HepG2 (cell line): ENCODE data around the gene RYR2. TPM values are rescaled to one million over a fixed set of nuclear protein-coding genes. Genes with fewer than 3 reads are reported as not detected.

Experiments used
- ATAC-seq: fragments of 200-7000 bp; cut with Tn5 transposase; 3 replicates; pipeline ENCODE4 v1.9.1; 2020; ENCODE audit warnings: mild to moderate bottlenecking, moderate library complexity
- BruUV-seq: library from RNA; stranded (reverse); fragments of 400-500 nt; replicated peaks from 2 replicates; lab custom pipeline; 2021; lab: Mats Ljungman, UMichigan
- CTCF ChIA-PET: fragments of 300-600 bp; formaldehyde crosslinking; extraction: SDS; loops from one replicate; lab custom pipeline; 2021; ENCODE audit warnings: low total read pairs, inconsistent platforms, low intra/inter-chr PET ratio; lab: Yijun Ruan, JAX
- POLR2A ChIA-PET: fragments of 350-600 bp; sonication (Branson Sonifier 250); formaldehyde crosslinking; loops from one replicate; lab custom pipeline; 2020; ENCODE audit warnings: antibody characterized with exemption, inconsistent platforms; lab: Yijun Ruan, JAX
- DNase-seq: peaks from one replicate; pipeline ENCODE4 v3.0.0-alpha.2; 2015; ENCODE audit warnings: low spot score
- FAIRE-seq: peaks from 3 replicates; lab custom pipeline; 2011; peaks lifted over from hg19 to GRCh38; lab: Jason Lieb, UNC
- H2AFZ ChIP-seq: one replicate; pipeline ENCODE4 v1.6.1; 2011; ENCODE audit warnings: low read length, inconsistent platforms
- H3K27ac ChIP-seq: fragments of 300-600 bp; 3 replicates; pipeline ENCODE4 v1.8.0; 2011; ENCODE audit warnings: mixed run types, mild to moderate bottlenecking, mixed read lengths, low read length, inconsistent platforms; ENCODE audit not compliant: insufficient read depth; ENCODE audit errors: extremely low read length
- H3K27me3 ChIP-seq, 2 experiments: fragments of 200-600 bp in 1 of 2; 2 replicates in 1 of 2; 3 replicates in 1 of 2; pipeline versions ENCODE4 v1.6.0 to v1.8.0; 2011; ENCODE audit warnings: low read length in 2 of 2, mild to moderate bottlenecking in 2 of 2, moderate library complexity in 2 of 2, inconsistent platforms in 1 of 2; ENCODE audit not compliant: insufficient read depth in 2 of 2, control insufficient read depth in 1 of 2
- H3K36me3 ChIP-seq, 2 experiments: fragments of 200-600 bp in 1 of 2; replicated peaks in 1 of 2; 2 replicates in 1 of 2; 3 replicates in 1 of 2; pipeline versions ENCODE4 v1.5.1 to v1.8.0; 2011; ENCODE audit warnings: low read length in 2 of 2, inconsistent platforms in 1 of 2; ENCODE audit not compliant: insufficient read depth in 2 of 2, control insufficient read depth in 1 of 2
- H3K4me1 ChIP-seq: 2 replicates; pipeline ENCODE4 v1.5.1; 2012; ENCODE audit warnings: low read length, inconsistent platforms; ENCODE audit not compliant: insufficient read depth
- H3K4me2 ChIP-seq: 2 replicates; pipeline ENCODE4 v1.6.0; 2011; ENCODE audit warnings: low read depth, low read length, inconsistent platforms
- H3K4me3 ChIP-seq, 3 experiments: fragments of 200-600 bp in 1 of 3; sonication (generic), shearing (Covaris generic) in 1 of 3; replicated peaks in 1 of 3; 2 replicates each; pipeline ENCODE4 v1.5.1; 2011 to 2016; ENCODE audit warnings: low read length in 3 of 3, inconsistent platforms in 2 of 3, low read depth in 2 of 3, mild to moderate bottlenecking in 2 of 3, control low read depth in 1 of 3, mixed read lengths in 1 of 3; ENCODE audit not compliant: insufficient read depth in 1 of 3
- H3K79me2 ChIP-seq: one replicate; pipeline ENCODE4 v1.6.1; 2011; ENCODE audit warnings: low read length, inconsistent platforms; ENCODE audit not compliant: insufficient read depth
- H3K9ac ChIP-seq: 2 replicates; pipeline ENCODE4 v1.6.0; 2011; ENCODE audit warnings: mild to moderate bottlenecking, low read depth, low read length, inconsistent platforms; ENCODE audit not compliant: insufficient read depth
- H3K9me3 ChIP-seq: 2 replicates; pipeline ENCODE4 v1.5.1; 2012; ENCODE audit warnings: mild to moderate bottlenecking, low read length
- H4K20me1 ChIP-seq: 2 replicates; pipeline ENCODE4 v1.6.0; 2011; ENCODE audit warnings: inconsistent platforms, mild to moderate bottlenecking, low read length, moderate library complexity; ENCODE audit not compliant: insufficient read depth
- ARNT ChIP-seq: fragments of 450-650 bp; IDR thresholded peaks from 2 replicates; pipeline ENCODE4 v1.6.1; 2017
- ASH2L ChIP-seq: fragments of 300-600, 200-600 bp; sonication (generic); IDR thresholded peaks from 2 replicates; pipeline ENCODE4 v1.7.0; 2017; ENCODE audit warnings: low read depth, mild to moderate bottlenecking, moderate library complexity, mixed read lengths, low read length; ENCODE audit not compliant: insufficient read length
- DZIP1 ChIP-seq: sonication (generic); formaldehyde crosslinking; IDR thresholded peaks from 2 replicates; pipeline ENCODE4 v1.5.0; 2020; ENCODE audit warnings: mild to moderate bottlenecking, missing genetic modification reagents
- EED ChIP-seq: sonication (generic); formaldehyde crosslinking; IDR thresholded peaks from 2 replicates; pipeline ENCODE4 v1.5.0; 2020; ENCODE audit warnings: mild to moderate bottlenecking, missing genetic modification reagents
- GTF2F1 ChIP-seq: fragments of 150-350 bp; IDR thresholded peaks from 2 replicates; pipeline ENCODE4 v1.6.1; 2014; ENCODE audit warnings: low read length
- IKZF5 ChIP-seq: IDR thresholded peaks from 2 replicates; pipeline ENCODE4 v1.6.1; 2018; ENCODE audit warnings: missing genetic modification reagents, mild to moderate bottlenecking, missing compliant biosample characterization
- MYC ChIP-seq: sonication (generic); formaldehyde crosslinking; IDR thresholded peaks from 2 replicates; pipeline ENCODE4 v1.9.0; 2021; ENCODE audit warnings: missing genetic modification reagents, borderline replicate concordance
- NCOA5 ChIP-seq: sonication (generic); formaldehyde crosslinking; IDR thresholded peaks from 2 replicates; pipeline ENCODE4 v1.4.0; 2020; ENCODE audit warnings: missing genetic modification reagents
- ZBTB44 ChIP-seq: sonication (generic); formaldehyde crosslinking; IDR thresholded peaks from 2 replicates; pipeline ENCODE4 v1.4.0; 2020; ENCODE audit warnings: missing genetic modification reagents
- ZFX ChIP-seq: sonication (generic); formaldehyde crosslinking; IDR thresholded peaks from 2 replicates; pipeline ENCODE4 v1.4.0; 2020; ENCODE audit warnings: mild to moderate bottlenecking, low read depth, missing genetic modification reagents, moderate library complexity
- ZNF264 ChIP-seq: sonication (generic); formaldehyde crosslinking; IDR thresholded peaks from 2 replicates; pipeline ENCODE4 v1.4.0; 2020; ENCODE audit warnings: missing genetic modification reagents
- ZNF451 ChIP-seq: sonication (generic); formaldehyde crosslinking; IDR thresholded peaks from 2 replicates; pipeline ENCODE4 v1.5.0; 2020; ENCODE audit warnings: mild to moderate bottlenecking, missing genetic modification reagents
- ZNF460 ChIP-seq: sonication (generic); formaldehyde crosslinking; IDR thresholded peaks from 2 replicates; pipeline ENCODE4 v1.5.1; 2020; ENCODE audit warnings: missing genetic modification reagents, mild to moderate bottlenecking, borderline replicate concordance
- ZNF614 ChIP-seq: IDR thresholded peaks from 2 replicates; pipeline ENCODE4 v1.6.1; 2018; ENCODE audit warnings: missing biosample characterization, missing genetic modification reagents, inconsistent platforms, borderline replicate concordance
- ZNF780A ChIP-seq: sonication (generic); formaldehyde crosslinking; IDR thresholded peaks from 2 replicates; pipeline ENCODE4 v1.8.0; 2022; ENCODE audit warnings: mild to moderate bottlenecking, missing genetic modification reagents, moderate library complexity
- ZNF83 ChIP-seq: sonication (generic); formaldehyde crosslinking; IDR thresholded peaks from 2 replicates; pipeline ENCODE4 v1.4.0; 2020; ENCODE audit warnings: missing genetic modification reagents, mild to moderate bottlenecking, borderline replicate concordance
- WGBS: methylation state at CpG from one replicate; pipeline ENCODE4 v1.1.6; 2017; ENCODE audit warnings: low lambda C conversion rate; 5-methylcytosine and 5-hydroxymethylcytosine counted together
- in situ Hi-C: cut with HindIII; loops from 2 replicates; pipeline ENCODE4 v1.10.0; 2017; ENCODE audit warnings: low pct_unique_long_range_greater_than_20kb; ENCODE audit not compliant: extremely low pct_ligation_motif_present
- intact Hi-C: fragments of 100-400 bp; cut with micrococcal nuclease; formaldehyde crosslinking; loops from one replicate; pipeline ENCODE4 v1.10.0; 2022; ENCODE audit not compliant: unreplicated experiment
- polyA plus RNA-seq, 8 experiments: library from polyadenylated mRNA; depleted of rRNA in 3 of 8; stranded (reverse) in 7 of 8; unstranded in 1 of 8; fragments of >200 nt; fragmentation: Illumina TruSeq in 4 of 8; extraction: Trizol in 4 of 8; gene quantifications; 2 replicates each; pipeline versions ENCODE4 v1.2.1 to v1.2.3, GENCODE V29; 2011 to 2016; ENCODE audit warnings: low read depth in 4 of 8, missing spikeins in 1 of 8, mixed read lengths in 1 of 8; ENCODE audit not compliant: insufficient read depth in 1 of 8
- total RNA-seq, 5 experiments: library from RNA; depleted of rRNA; stranded (reverse); fragments of >200 nt; fragmentation: Illumina TruSeq; extraction: Trizol; gene quantifications; 2 replicates each; pipeline ENCODE4 v1.2.3, GENCODE V29; 2016; ENCODE audit warnings: low read depth in 1 of 5
- TF ChIP-seq, protein P1 (sequence below): sonication (generic); formaldehyde crosslinking; IDR thresholded peaks from 2 replicates; pipeline ENCODE4 v1.8.1; 2022; ENCODE audit warnings: mild to moderate bottlenecking, missing genetic modification reagents

The RYR2 gene
- total and polyA plus RNA-seq, 2 of the 13 experiments (the other 11 are each of a cell fraction or from before 2014, with no cell fraction given): not detected

DNA sequence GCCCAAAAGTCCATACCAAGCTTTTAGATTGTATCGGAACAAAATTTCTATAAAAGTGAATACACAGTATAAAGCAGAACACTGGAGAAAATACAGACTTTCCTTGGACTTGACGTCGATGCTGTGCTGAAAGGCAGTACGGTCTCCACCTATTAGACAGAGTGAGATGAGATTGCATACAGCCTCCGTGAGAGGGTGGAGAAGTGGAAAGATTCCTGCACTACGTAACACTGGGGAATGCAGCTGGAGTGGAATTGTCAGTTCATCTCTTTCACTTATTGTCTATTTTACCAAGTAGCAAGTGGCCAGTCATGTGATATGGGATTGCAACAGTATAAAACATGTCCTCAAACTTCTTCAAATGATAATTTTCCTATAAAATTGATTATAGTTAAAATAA, 639.2 kb downstream of the RYR2 start:
- no peaks in the 10 kb centered on the region for H3K4me1 ChIP-seq
- ChIA-PET CTCF (no interaction called here), POLR2A (no interaction called here)
- no peak overlapping the region for H2AFZ ChIP-seq
- in situ Hi-C loops (no loop called here), intact Hi-C loops (no loop called here)
- no peaks in the 10 kb centered on the region for H3K36me3 ChIP-seq
- H3K9me3 ChIP-seq: no peaks in the 10 kb centered on the region
- no TSS peak for BruUV-seq
- TF ChIP-seq, protein P1, sequence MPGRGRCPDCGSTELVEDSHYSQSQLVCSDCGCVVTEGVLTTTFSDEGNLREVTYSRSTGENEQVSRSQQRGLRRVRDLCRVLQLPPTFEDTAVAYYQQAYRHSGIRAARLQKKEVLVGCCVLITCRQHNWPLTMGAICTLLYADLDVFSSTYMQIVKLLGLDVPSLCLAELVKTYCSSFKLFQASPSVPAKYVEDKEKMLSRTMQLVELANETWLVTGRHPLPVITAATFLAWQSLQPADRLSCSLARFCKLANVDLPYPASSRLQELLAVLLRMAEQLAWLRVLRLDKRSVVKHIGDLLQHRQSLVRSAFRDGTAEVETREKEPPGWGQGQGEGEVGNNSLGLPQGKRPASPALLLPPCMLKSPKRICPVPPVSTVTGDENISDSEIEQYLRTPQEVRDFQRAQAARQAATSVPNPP: no peak
- TF ChIP-seq GTF2F1 (no peak), ARNT (no peak), IKZF5 (CRISPR knock-in tag) (no peak), ZBTB44 (CRISPR knock-in tag) (no peak), EED (CRISPR knock-in tag) (no peak), ZNF614 (no peak), MYC (no peak), ZNF780A (CRISPR knock-in tag) (no peak), ASH2L (no peak), ZNF264 (CRISPR knock-in tag) (no peak), ZNF451 (CRISPR knock-in tag) (no peak), ZNF83 (CRISPR knock-in tag) (no peak), ZFX (CRISPR knock-in tag) (no peak), NCOA5 (CRISPR knock-in tag) (no peak), DZIP1 (CRISPR knock-in tag) (no peak), ZNF460 (CRISPR knock-in tag) (no peak)
- no peak overlapping the region for H3K27ac ChIP-seq
- H3K9ac ChIP-seq: no peak overlapping the region
- no peaks in the 10 kb centered on the region; a peak in 1 of 5 replicates for H3K27me3 ChIP-seq
- no peaks in the 10 kb centered on the region for H4K20me1 ChIP-seq
- ATAC-seq (no peak), FAIRE-seq (no peak), DNase-seq (no peak)
- WGBS: 41% methylated on average over 6 of the region's 6 CpGs
- H3K4me2 ChIP-seq: no peak overlapping the region
- H3K4me3 ChIP-seq: no peak overlapping the region
- no peaks in the 10 kb centered on the region for H3K79me2 ChIP-seq
